ENCODE data around the gene UBE2V1. TPM values are rescaled to one million over a fixed set of nuclear protein-coding genes. Genes with fewer than 3 reads are reported as not detected.

UBE2V1 gene
- polyA plus RNA-seq, 2 of the 4 experiments (the other 2 are of a cell fraction): 129 to 141 TPM

- TF ChIP-seq EP300 (IDR thresholded peaks at IDR 0.05): no peak
- H3K27ac ChIP-seq: peak overlapping the region in 1 of 2 experiments; percentile 65; a peak in 3 of 6 replicates
- H3K4me3 ChIP-seq: no peak overlapping the region
- 71% methylated on average over 2 of the region's 2 CpGs for WGBS (ENCODE audit: missing lambda C conversion rate)
- peaks cover 19% of the 10 kb centered on the region; the same call in 2 of the 3 replicates for H3K4me1 ChIP-seq
- DNase-seq (ENCODE audit: low read depth in 1 of 2, low spot score in 1 of 2) (no peak), FAIRE-seq (no peak), ATAC-seq (no peak)
- CTCF ChIA-PET: interaction anchor here (1.3 to 18.1 kb wide), 3 partner anchors 16 to 85 kb away, joined by 4 to 1049 read pairs (median 4); partner anchors contain the start of gene SNAI1
- POLR2A ChIA-PET: interaction anchor here (0.6 to 4.8 kb wide), 2 partner anchors 86 to 173 kb away, joined by 3 to 79 read pairs; partner anchors contain the start of gene SNAI1
- no peak overlapping the region for H3K4me2 ChIP-seq
- no peaks in the 10 kb centered on the region for H3K9me3 ChIP-seq
Observed at GRCh38 chr20:50067461-50067860, 45.5 kb downstream of the UBE2V1 start.

- Histone ChIP-seq H3K9me3 (no peaks in the 10 kb centered on the region), H3K27ac (peak overlapping the region in 1 of 2 experiments; percentile 65; a peak in 3 of 6 replicates), H3K4me1 (peaks cover 19% of the 10 kb centered on the region; the same call in 2 of the 3 replicates), H3K4me3 (no peak overlapping the region), H3K4me2 (no peak overlapping the region)
- CTCF ChIA-PET: interaction anchor here (1.3 to 18.1 kb wide), 3 partner anchors 16 to 84 kb away, joined by 4 to 1049 read pairs (median 4); partner anchors contain the start of gene SNAI1
- TF ChIP-seq PBX3 (IDR thresholded peaks at IDR 0.05): no peak
- no peak for TF ChIP-seq ZFP36 (IDR thresholded peaks at IDR 0.05; ENCODE audit: borderline replicate concordance, partially characterized antibody)
- TF ChIP-seq CTCF (IDR thresholded peaks at IDR 0.05): no peak
- TF ChIP-seq RFX5 (IDR thresholded peaks at IDR 0.05): no peak
- TF ChIP-seq MYC (IDR thresholded peaks at IDR 0.05; ENCODE audit: borderline replicate concordance, low read length): no peak
- no peak for TF ChIP-seq HOXB5 (CRISPR knock-in tag; IDR thresholded peaks at IDR 0.05)
- TF ChIP-seq TFCP2L1 (CRISPR knock-in tag; IDR thresholded peaks at IDR 0.05): no peak
- TF ChIP-seq USF2 (IDR thresholded peaks at IDR 0.05): no peak
- TF ChIP-seq ESRRA (IDR thresholded peaks at IDR 0.05; ENCODE audit: borderline replicate concordance, low read length): no peak
- TF ChIP-seq CHD2 (IDR thresholded peaks at IDR 0.05; ENCODE audit: low read length, partially characterized antibody): no peak
- TF ChIP-seq ZSCAN20 (CRISPR knock-in tag; IDR thresholded peaks at IDR 0.05): no peak
- no peak for TF ChIP-seq HES2 (IDR thresholded peaks at IDR 0.05)
- no peak for TF ChIP-seq ZNF302 (CRISPR knock-in tag; IDR thresholded peaks at IDR 0.05)
- no peak for TF ChIP-seq JUN (IDR thresholded peaks at IDR 0.05)
- TF ChIP-seq EP300 (IDR thresholded peaks at IDR 0.05): no peak
- TF ChIP-seq EHF (CRISPR knock-in tag; IDR thresholded peaks at IDR 0.05): no peak
- no peak for TF ChIP-seq RCOR1 (IDR thresholded peaks at IDR 0.05; ENCODE audit: low read depth, low read length)
- FAIRE-seq (no peak), ATAC-seq (no peak), DNase-seq (ENCODE audit: low read depth in 1 of 2, low spot score in 1 of 2) (no peak)
- POLR2A ChIA-PET: interaction anchor here (0.6 kb wide), 1 partner anchor 172 kb away, joined by 3 read pairs; no protein-coding TSS in a partner anchor
- 88% methylated on average over 7 of the region's 7 CpGs for WGBS (ENCODE audit: missing lambda C conversion rate)
Observed at GRCh38 chr20:50067018-50067417, 45.9 kb downstream of the UBE2V1 start.

- 90% methylated on average over 10 of the region's 10 CpGs for WGBS (ENCODE audit: missing lambda C conversion rate)
- H3K4me1 ChIP-seq: peaks cover 16% of the 10 kb centered on the region; the same call in 2 of the 3 replicates
- no peaks in the 10 kb centered on the region for H3K9me3 ChIP-seq
- no peak for ATAC-seq
- DNase-seq (ENCODE audit: low read depth in 1 of 2, low spot score in 1 of 2): no peak
- no peak overlapping the region for H3K4me3 ChIP-seq
- H3K4me2 ChIP-seq: no peak overlapping the region
- ChIA-PET CTCF (interaction anchor here (1.9 to 18.1 kb wide), 2 partner anchors 17 to 83 kb away, joined by 4 to 1049 read pairs; partner anchors contain the start of gene SNAI1), POLR2A (no interaction called here)
- no peak overlapping the region; a peak in 1 of 6 replicates for H3K27ac ChIP-seq
- FAIRE-seq: no peak
- no peak for TF ChIP-seq PBX3 (IDR thresholded peaks at IDR 0.05)
- no peak for TF ChIP-seq HEYL (CRISPR knock-in tag; IDR thresholded peaks at IDR 0.05)
- no peak for TF ChIP-seq JUNB (IDR thresholded peaks at IDR 0.05)
- no peak for TF ChIP-seq RNF2 (IDR thresholded peaks at IDR 0.05; ENCODE audit: borderline replicate concordance, low read depth)
- no peak for TF ChIP-seq PHF8 (IDR thresholded peaks at IDR 0.05; ENCODE audit: borderline replicate concordance, low read depth)
- TF ChIP-seq HOXB13 (CRISPR knock-in tag; IDR thresholded peaks at IDR 0.05; ENCODE audit: low read depth): no peak
- TF ChIP-seq NR3C1 (IDR thresholded peaks at IDR 0.05): no peak
- no peak for TF ChIP-seq E2F6 (IDR thresholded peaks at IDR 0.05; ENCODE audit: borderline replicate concordance, low read depth)
- TF ChIP-seq CBX8 (IDR thresholded peaks at IDR 0.05): no peak
- TF ChIP-seq POLR2A (IDR thresholded peaks at IDR 0.05; ENCODE audit: low read length): no peak
- no peak for TF ChIP-seq POLR2AphosphoS2 (conservative IDR thresholded peaks at IDR 0.05; ENCODE audit: low read length)
- TF ChIP-seq JUN (IDR thresholded peaks at IDR 0.05): no peak
- TF ChIP-seq GATA3 (IDR thresholded peaks at IDR 0.05; ENCODE audit: borderline replicate concordance): no peak
- no peak for TF ChIP-seq RAD21 (conservative IDR thresholded peaks at IDR 0.05 in 1 of 2, IDR thresholded peaks at IDR 0.05 in 1 of 2)
Observed at GRCh38 chr20:50066161-50066834, 46.7 kb downstream of the UBE2V1 start.
